Fibroblast of skin of abdomen (primary cell): ENCODE data around the gene PLEKHD1.

ENCODE experiments used
- DNase-seq: peaks from one replicate; pipeline ENCODE4 v3.0.0-alpha.2; 2013

Gene PLEKHD1

GRCh38 chr14:69518289-69519101 lies 34.0 kb downstream of the PLEKHD1 start:
- DNase-seq = peak; percentile 69

GRCh38 chr14:69519204-69520100 lies 34.9 kb downstream of the PLEKHD1 start:
- DNase-seq = no peak

- no peak for DNase-seq
Observed at GRCh38 chr14:69522026-69522425, 37.5 kb downstream of the PLEKHD1 start.

- no peak for DNase-seq
Observed at GRCh38 chr14:69525896-69526295, 41.4 kb downstream of the PLEKHD1 start.

- no peak for DNase-seq
Observed at GRCh38 chr14:69527635-69528034, 43.1 kb downstream of the PLEKHD1 start.

GRCh38 chr14:69528143-69528542 lies 43.6 kb downstream of the PLEKHD1 start:
- no peak for DNase-seq

GRCh38 chr14:69528930-69529329 lies 44.4 kb downstream of the PLEKHD1 start:
- DNase-seq = no peak

- no peak for DNase-seq
Observed at GRCh38 chr14:69529563-69529962, 45.0 kb downstream of the PLEKHD1 start.

- DNase-seq = no peak
Observed at GRCh38 chr14:69530095-69530494, 45.6 kb downstream of the PLEKHD1 start.

- DNase-seq = no peak
Observed at GRCh38 chr14:69531135-69531534, 46.6 kb downstream of the PLEKHD1 start.

- DNase-seq = no peak
Observed at GRCh38 chr14:69532561-69533340, 48.2 kb downstream of the PLEKHD1 start.

- peak; percentile 54 for DNase-seq
Observed at GRCh38 chr14:69535230-69535848, 50.8 kb downstream of the PLEKHD1 start.

- DNase-seq = no peak
Observed at GRCh38 chr14:69536971-69537370, 52.4 kb downstream of the PLEKHD1 start.

GRCh38 chr14:69537900-69538299 lies 53.4 kb downstream of the PLEKHD1 start:
- no peak for DNase-seq

- DNase-seq = no peak
Observed at GRCh38 chr14:69538766-69539165, 54.2 kb downstream of the PLEKHD1 start.

GRCh38 chr14:69539631-69540410 lies 55.3 kb downstream of the PLEKHD1 start:
- peak; percentile 33 for DNase-seq

- no peak for DNase-seq
Observed at GRCh38 chr14:69540654-69541335, 56.3 kb downstream of the PLEKHD1 start.

GRCh38 chr14:69542311-69542710 lies 57.8 kb downstream of the PLEKHD1 start:
- DNase-seq = no peak

- peak; percentile 91 for DNase-seq
Observed at GRCh38 chr14:69543341-69544115, 59.0 kb downstream of the PLEKHD1 start.
